ENCODE data around the gene SLC30A7.

DNA sequence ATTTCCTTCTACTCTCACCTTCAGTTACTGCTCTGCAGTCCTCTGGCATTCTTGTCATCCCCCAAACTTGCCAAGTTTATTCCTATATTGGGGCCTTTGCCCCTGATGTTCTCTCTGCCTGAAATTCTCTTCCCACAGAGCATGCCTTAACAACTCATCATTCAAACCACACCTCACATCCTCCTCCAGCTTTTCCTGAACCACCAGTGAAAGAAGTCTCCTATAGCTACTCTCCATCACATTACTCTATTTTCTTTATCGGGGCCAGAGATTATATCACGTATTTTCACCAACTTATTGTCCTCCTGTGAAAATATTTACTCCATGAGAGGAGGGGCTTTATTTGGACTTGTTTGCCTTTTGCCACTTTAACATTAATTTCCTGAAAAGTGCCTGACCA, 33.3 kb upstream of the SLC30A7 start:
- TF ChIP-seq, protein P1, sequence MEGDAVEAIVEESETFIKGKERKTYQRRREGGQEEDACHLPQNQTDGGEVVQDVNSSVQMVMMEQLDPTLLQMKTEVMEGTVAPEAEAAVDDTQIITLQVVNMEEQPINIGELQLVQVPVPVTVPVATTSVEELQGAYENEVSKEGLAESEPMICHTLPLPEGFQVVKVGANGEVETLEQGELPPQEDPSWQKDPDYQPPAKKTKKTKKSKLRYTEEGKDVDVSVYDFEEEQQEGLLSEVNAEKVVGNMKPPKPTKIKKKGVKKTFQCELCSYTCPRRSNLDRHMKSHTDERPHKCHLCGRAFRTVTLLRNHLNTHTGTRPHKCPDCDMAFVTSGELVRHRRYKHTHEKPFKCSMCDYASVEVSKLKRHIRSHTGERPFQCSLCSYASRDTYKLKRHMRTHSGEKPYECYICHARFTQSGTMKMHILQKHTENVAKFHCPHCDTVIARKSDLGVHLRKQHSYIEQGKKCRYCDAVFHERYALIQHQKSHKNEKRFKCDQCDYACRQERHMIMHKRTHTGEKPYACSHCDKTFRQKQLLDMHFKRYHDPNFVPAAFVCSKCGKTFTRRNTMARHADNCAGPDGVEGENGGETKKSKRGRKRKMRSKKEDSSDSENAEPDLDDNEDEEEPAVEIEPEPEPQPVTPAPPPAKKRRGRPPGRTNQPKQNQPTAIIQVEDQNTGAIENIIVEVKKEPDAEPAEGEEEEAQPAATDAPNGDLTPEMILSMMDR (conservative IDR thresholded peaks at IDR 0.05; ENCODE audit: low read depth, low read length) = no peak
- no peak for TF ChIP-seq EZH2 (IDR thresholded peaks at IDR 0.05; ENCODE audit: borderline replicate concordance, low read depth, low read length, poor library complexity, severe bottlenecking)
